SK-N-SH (cell line): ENCODE data around the gene ANAPC2.

Source experiments
- CHD2 ChIP-seq: fragments of 150-350 bp; IDR thresholded peaks from 2 replicates; pipeline ENCODE4 v1.6.1; 2018; ENCODE audit warnings: low read length; ENCODE audit not compliant: partially characterized antibody
- ELF1 ChIP-seq: IDR thresholded peaks from 2 replicates; pipeline ENCODE4 v1.4.0; 2012
- EP300 ChIP-seq, 2 experiments: IDR thresholded peaks; 2 replicates each; pipeline versions ENCODE4 v1.4.0 to v1.6.1; 2012; ENCODE audit warnings: borderline replicate concordance in 1 of 2, low read depth in 1 of 2, low read length in 1 of 2
- POLR2AphosphoS5 ChIP-seq: IDR thresholded peaks from 2 replicates; pipeline ENCODE4 v1.6.1; 2012; ENCODE audit warnings: low read depth, low read length
- RAD21 ChIP-seq: IDR thresholded peaks from 2 replicates; pipeline ENCODE4 v1.6.1; 2012; ENCODE audit warnings: mild to moderate bottlenecking, low read length
- RXRA ChIP-seq: IDR thresholded peaks from 2 replicates; pipeline ENCODE4 v1.4.0; 2012; ENCODE audit warnings: low read depth, mild to moderate bottlenecking, borderline replicate concordance
- SMC3 ChIP-seq: IDR thresholded peaks from 2 replicates; pipeline ENCODE4 v1.6.1; 2012; ENCODE audit warnings: low read depth, low read length, improper control_type of control experiment
- TCF12 ChIP-seq: IDR thresholded peaks from 2 replicates; pipeline ENCODE4 v1.4.0; 2012
- TEAD4 ChIP-seq: IDR thresholded peaks from 2 replicates; pipeline ENCODE4 v1.4.0; 2012; ENCODE audit warnings: mild to moderate bottlenecking, borderline replicate concordance; ENCODE audit not compliant: insufficient read depth
- TF ChIP-seq, protein P1 (sequence below): IDR thresholded peaks from 2 replicates; pipeline ENCODE4 v1.4.0; 2012; ENCODE audit warnings: low read depth, borderline replicate concordance
- TF ChIP-seq, protein P2 (sequence below): fragments of 200-600 bp; sonication (generic); IDR thresholded peaks from 2 replicates; pipeline ENCODE4 v1.6.1; 2017; ENCODE audit warnings: antibody characterized with exemption, mild to moderate bottlenecking, moderate library complexity
- TF ChIP-seq, protein P3 (sequence below): IDR thresholded peaks from 2 replicates; pipeline ENCODE4 v1.4.0; 2012; ENCODE audit warnings: low read depth

DNA sequence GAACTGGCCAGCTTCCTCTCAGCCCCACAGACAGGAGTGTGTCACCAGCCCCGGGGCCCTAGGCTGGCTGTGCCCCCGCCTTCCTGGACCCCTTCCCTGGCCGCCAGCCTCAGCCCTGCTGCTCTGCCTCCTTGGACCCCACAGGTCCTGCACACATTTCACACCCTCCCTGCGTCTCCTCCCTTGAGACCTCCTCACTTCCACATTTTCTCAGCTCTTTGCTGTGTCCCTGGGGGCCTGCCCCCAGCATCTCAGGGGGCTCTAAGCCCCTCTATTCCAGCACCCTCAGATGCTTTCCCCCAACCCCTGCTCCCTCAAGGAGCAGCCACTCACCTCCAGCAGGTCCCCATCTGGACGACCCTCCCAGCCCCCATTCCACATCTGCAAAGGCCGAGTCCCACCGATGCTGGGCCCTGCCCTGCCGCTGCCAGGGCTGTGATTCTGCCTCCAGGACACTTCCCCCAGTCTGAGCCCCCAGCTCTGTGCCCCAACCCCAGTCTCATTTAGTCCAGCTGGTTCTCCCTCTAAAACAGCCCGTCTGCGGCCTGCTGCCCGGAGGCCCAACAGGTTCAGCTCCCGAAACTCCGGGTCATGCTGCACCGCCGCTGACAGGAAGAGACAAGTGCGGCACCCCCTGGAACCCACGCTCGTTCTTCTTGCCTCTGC, 46.5 kb upstream of the ANAPC2 start:
- TF ChIP-seq, protein P1, sequence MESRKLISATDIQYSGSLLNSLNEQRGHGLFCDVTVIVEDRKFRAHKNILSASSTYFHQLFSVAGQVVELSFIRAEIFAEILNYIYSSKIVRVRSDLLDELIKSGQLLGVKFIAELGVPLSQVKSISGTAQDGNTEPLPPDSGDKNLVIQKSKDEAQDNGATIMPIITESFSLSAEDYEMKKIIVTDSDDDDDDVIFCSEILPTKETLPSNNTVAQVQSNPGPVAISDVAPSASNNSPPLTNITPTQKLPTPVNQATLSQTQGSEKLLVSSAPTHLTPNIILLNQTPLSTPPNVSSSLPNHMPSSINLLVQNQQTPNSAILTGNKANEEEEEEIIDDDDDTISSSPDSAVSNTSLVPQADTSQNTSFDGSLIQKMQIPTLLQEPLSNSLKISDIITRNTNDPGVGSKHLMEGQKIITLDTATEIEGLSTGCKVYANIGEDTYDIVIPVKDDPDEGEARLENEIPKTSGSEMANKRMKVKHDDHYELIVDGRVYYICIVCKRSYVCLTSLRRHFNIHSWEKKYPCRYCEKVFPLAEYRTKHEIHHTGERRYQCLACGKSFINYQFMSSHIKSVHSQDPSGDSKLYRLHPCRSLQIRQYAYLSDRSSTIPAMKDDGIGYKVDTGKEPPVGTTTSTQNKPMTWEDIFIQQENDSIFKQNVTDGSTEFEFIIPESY: no peak
- TF ChIP-seq, protein P2, sequence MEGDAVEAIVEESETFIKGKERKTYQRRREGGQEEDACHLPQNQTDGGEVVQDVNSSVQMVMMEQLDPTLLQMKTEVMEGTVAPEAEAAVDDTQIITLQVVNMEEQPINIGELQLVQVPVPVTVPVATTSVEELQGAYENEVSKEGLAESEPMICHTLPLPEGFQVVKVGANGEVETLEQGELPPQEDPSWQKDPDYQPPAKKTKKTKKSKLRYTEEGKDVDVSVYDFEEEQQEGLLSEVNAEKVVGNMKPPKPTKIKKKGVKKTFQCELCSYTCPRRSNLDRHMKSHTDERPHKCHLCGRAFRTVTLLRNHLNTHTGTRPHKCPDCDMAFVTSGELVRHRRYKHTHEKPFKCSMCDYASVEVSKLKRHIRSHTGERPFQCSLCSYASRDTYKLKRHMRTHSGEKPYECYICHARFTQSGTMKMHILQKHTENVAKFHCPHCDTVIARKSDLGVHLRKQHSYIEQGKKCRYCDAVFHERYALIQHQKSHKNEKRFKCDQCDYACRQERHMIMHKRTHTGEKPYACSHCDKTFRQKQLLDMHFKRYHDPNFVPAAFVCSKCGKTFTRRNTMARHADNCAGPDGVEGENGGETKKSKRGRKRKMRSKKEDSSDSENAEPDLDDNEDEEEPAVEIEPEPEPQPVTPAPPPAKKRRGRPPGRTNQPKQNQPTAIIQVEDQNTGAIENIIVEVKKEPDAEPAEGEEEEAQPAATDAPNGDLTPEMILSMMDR: no peak
- no peak for TF ChIP-seq EP300 (IDR thresholded peaks at IDR 0.05; ENCODE audit: borderline replicate concordance in 1 of 2, low read depth in 1 of 2, low read length in 1 of 2)
- TF ChIP-seq CHD2: no peak
- no peak for TF ChIP-seq SMC3
- no peak for TF ChIP-seq RXRA
- TF ChIP-seq RAD21: no peak
- TF ChIP-seq, protein P3, sequence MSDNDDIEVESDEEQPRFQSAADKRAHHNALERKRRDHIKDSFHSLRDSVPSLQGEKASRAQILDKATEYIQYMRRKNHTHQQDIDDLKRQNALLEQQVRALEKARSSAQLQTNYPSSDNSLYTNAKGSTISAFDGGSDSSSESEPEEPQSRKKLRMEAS: no peak
- TF ChIP-seq ELF1: no peak
- no peak for TF ChIP-seq TCF12
- TF ChIP-seq POLR2AphosphoS5: no peak
- no peak for TF ChIP-seq TEAD4
